OCI-LY1 (cell line): Measurements from ENCODE around the gene CACNA1E.

Experiments used
- H2AFZ ChIP-seq: fragments of 200-600 bp; sonication (generic), shearing (Covaris generic); 2 replicates; pipeline ENCODE4 v1.6.0; 2014; ENCODE audit warnings: antibody characterized with exemption, mild to moderate bottlenecking, low read length
- H3F3A ChIP-seq: fragments of 200-600 bp; sonication (generic), shearing (Covaris generic); 2 replicates; pipeline ENCODE4 v1.6.0; 2014; ENCODE audit warnings: mild to moderate bottlenecking, antibody characterized with exemption, low read length, moderate library complexity; ENCODE audit not compliant: insufficient read depth
- H3K27ac ChIP-seq: fragments of 200-600 bp; sonication (generic); 2 replicates; pipeline ENCODE4 v1.5.1; 2014; ENCODE audit warnings: low read length, mixed run types, mild to moderate bottlenecking, low read depth; ENCODE audit not compliant: poor library complexity, severe bottlenecking
- H3K27me3 ChIP-seq: fragments of 200-600 bp; sonication (generic); 2 replicates; pipeline ENCODE4 v1.6.0; 2014; ENCODE audit warnings: antibody characterized with exemption, mild to moderate bottlenecking, low read length, moderate library complexity; ENCODE audit not compliant: insufficient read depth
- H3K36me3 ChIP-seq: fragments of 200-600 bp; sonication (generic); 2 replicates; pipeline ENCODE4 v1.6.1; 2014; ENCODE audit warnings: mild to moderate bottlenecking, antibody characterized with exemption, low read length, moderate library complexity, mixed read lengths; ENCODE audit not compliant: insufficient read depth
- H3K4me1 ChIP-seq: fragments of 200-600 bp; sonication (generic); 2 replicates; pipeline ENCODE4 v1.5.1; 2014; ENCODE audit warnings: mild to moderate bottlenecking, low read length, moderate library complexity; ENCODE audit not compliant: insufficient read depth, severe bottlenecking
- H3K4me2 ChIP-seq: fragments of 200-600 bp; sonication (generic), shearing (Covaris generic); 2 replicates; pipeline ENCODE4 v1.6.1; 2014; ENCODE audit warnings: low read length
- H3K4me3 ChIP-seq: fragments of 200-600 bp; sonication (generic); 2 replicates; pipeline ENCODE4 v1.5.1; 2014; ENCODE audit warnings: low read length, low read depth, mild to moderate bottlenecking, mixed read lengths; ENCODE audit not compliant: poor library complexity, severe bottlenecking
- H3K79me2 ChIP-seq: fragments of 200-600 bp; shearing (Covaris generic); 2 replicates; pipeline ENCODE4 v1.6.1; 2016; ENCODE audit warnings: mixed run types, low read length, mixed read lengths; ENCODE audit not compliant: insufficient read depth
- H3K9ac ChIP-seq: fragments of 200-600 bp; sonication (generic), shearing (Covaris generic); 2 replicates; pipeline ENCODE4 v1.6.1; 2014; ENCODE audit warnings: mild to moderate bottlenecking, low read length, mixed read lengths
- H3K9me2 ChIP-seq: fragments of 200-600 bp; sonication (generic), shearing (Covaris generic); 2 replicates; pipeline ENCODE4 v1.6.1; 2014; ENCODE audit warnings: low read depth, mild to moderate bottlenecking, low read length, mixed read lengths
- H3K9me3 ChIP-seq: fragments of 200-600 bp; shearing (Covaris generic); 2 replicates; pipeline ENCODE4 v1.6.1; 2014; ENCODE audit warnings: low read length, mixed read lengths
- H4K20me1 ChIP-seq: fragments of 200-600 bp; sonication (generic), shearing (Covaris generic); 2 replicates; pipeline ENCODE4 v1.6.0; 2016; ENCODE audit warnings: mild to moderate bottlenecking, low read length; ENCODE audit not compliant: insufficient read depth
- CTCF ChIP-seq: fragments of 200-600 bp; sonication (generic), shearing (Covaris generic); IDR thresholded peaks from 2 replicates; pipeline ENCODE4 v1.5.1; 2017; ENCODE audit warnings: mild to moderate bottlenecking, antibody characterized with exemption, low read length, moderate library complexity, mixed read lengths
- EZH2 ChIP-seq: fragments of 200-600 bp; sonication (generic), shearing (Covaris generic); IDR thresholded peaks from 2 replicates; pipeline ENCODE4 v1.8.0; 2017; ENCODE audit warnings: borderline replicate concordance, mixed run types, mild to moderate bottlenecking, antibody characterized with exemption, low read length, moderate library complexity, mixed read lengths

CACNA1E gene

GRCh38 chr1:181807251-181807650 is 323.9 kb downstream of the CACNA1E start:
- Histone ChIP-seq H3K4me3 (no peak overlapping the region), H3K9me3 (no peaks in the 10 kb centered on the region), H3K36me3 (no peaks in the 10 kb centered on the region), H3K4me1 (no peaks in the 10 kb centered on the region), H4K20me1 (no peaks in the 10 kb centered on the region), H3K79me2 (no peaks in the 10 kb centered on the region), H3K27ac (no peak overlapping the region), H2AFZ (no peak overlapping the region), H3K9ac (no peak overlapping the region), H3K4me2 (no peak overlapping the region), H3K9me2 (no peaks in the 10 kb centered on the region), H3F3A (no peaks in the 10 kb centered on the region), H3K27me3 (no peaks in the 10 kb centered on the region)
- TF ChIP-seq CTCF (no peak), EZH2 (no peak)

- Histone ChIP-seq H3K9me3 (no peaks in the 10 kb centered on the region), H3K36me3 (no peaks in the 10 kb centered on the region), H2AFZ (no peak overlapping the region), H3K9ac (no peak overlapping the region), H3K27me3 (no peaks in the 10 kb centered on the region), H3F3A (no peaks in the 10 kb centered on the region), H3K27ac (no peak overlapping the region), H3K4me2 (no peak overlapping the region), H3K4me1 (no peaks in the 10 kb centered on the region), H4K20me1 (no peaks in the 10 kb centered on the region), H3K4me3 (no peak overlapping the region), H3K9me2 (no peaks in the 10 kb centered on the region), H3K79me2 (no peaks in the 10 kb centered on the region)
- TF ChIP-seq EZH2 (no peak), CTCF (no peak)
Measured at GRCh38 chr1:181809991-181810545, 326.8 kb downstream of the CACNA1E start.

- no peaks in the 10 kb centered on the region for H3K4me1 ChIP-seq
- H2AFZ ChIP-seq = no peak overlapping the region
- no peaks in the 10 kb centered on the region for H3K9me3 ChIP-seq
- H3F3A ChIP-seq = no peaks in the 10 kb centered on the region
- no peaks in the 10 kb centered on the region for H3K9me2 ChIP-seq
- no peak overlapping the region for H3K27ac ChIP-seq
- H3K27me3 ChIP-seq = no peaks in the 10 kb centered on the region
- H3K9ac ChIP-seq = no peak overlapping the region
- H3K4me2 ChIP-seq = no peak overlapping the region
- H3K36me3 ChIP-seq = no peaks in the 10 kb centered on the region
- no peaks in the 10 kb centered on the region for H3K79me2 ChIP-seq
- TF ChIP-seq EZH2 (no peak), CTCF (no peak)
- H3K4me3 ChIP-seq = no peak overlapping the region
- H4K20me1 ChIP-seq = no peaks in the 10 kb centered on the region
Measured at GRCh38 chr1:181812208-181812607, 328.9 kb downstream of the CACNA1E start.
